ENCODE results near the gene FAM3D.

- no peak for TF ChIP-seq CTCF (IDR thresholded peaks at IDR 0.05)
- no peak for TF ChIP-seq POLR2AphosphoS5 (IDR thresholded peaks at IDR 0.05)
- no peak for TF ChIP-seq POLR2A (IDR thresholded peaks at IDR 0.05)
These were observed 42.0 kb downstream of the FAM3D start for GRCh38 chr3:58624550-58624949.
